HL-60 (cell line): Measurements from ENCODE around the gene ARL8A.

Source experiments
- DNase-seq, 2 experiments: peaks; one replicate each; pipeline ENCODE4 v3.0.0-alpha.2; 2010 to 2020; ENCODE audit warnings: low read depth in 1 of 2, low spot score in 1 of 2
- H3K27ac ChIP-seq: fragments of 250-450 bp; sonication (Bioruptor Pico); replicated peaks from 2 replicates; pipeline ENCODE4 v1.5.1; 2020; ENCODE audit warnings: mild to moderate bottlenecking, moderate library complexity
- H3K27me3 ChIP-seq: fragments of 250-450 bp; sonication (Bioruptor Pico); 2 replicates; pipeline ENCODE4 v1.5.1; 2021; ENCODE audit warnings: mild to moderate bottlenecking, moderate library complexity; ENCODE audit not compliant: insufficient read depth, poor library complexity, severe bottlenecking
- H3K4me3 ChIP-seq: replicated peaks from 2 replicates; pipeline ENCODE4 v1.5.1; 2011; ENCODE audit warnings: mild to moderate bottlenecking, control low read depth, low read length; ENCODE audit not compliant: insufficient read depth
- CTCF ChIP-seq: IDR thresholded peaks from one replicate; pipeline ENCODE4 v1.5.1; 2011; ENCODE audit warnings: low read length, control low read depth, inconsistent platforms; ENCODE audit not compliant: insufficient read depth
- GABPA ChIP-seq: IDR thresholded peaks from 2 replicates; pipeline ENCODE4 v1.6.1; 2012; ENCODE audit warnings: low read depth
- POLR2AphosphoS5 ChIP-seq: IDR thresholded peaks from 2 replicates; pipeline ENCODE4 v1.6.1; 2012; ENCODE audit warnings: low read depth
- REST ChIP-seq: IDR thresholded peaks from 2 replicates; pipeline ENCODE4 v1.6.1; 2012; ENCODE audit warnings: low read depth; ENCODE audit not compliant: insufficient replicate concordance
- SPI1 ChIP-seq: IDR thresholded peaks from 2 replicates; pipeline ENCODE4 v1.6.1; 2012; ENCODE audit warnings: low read depth, mild to moderate bottlenecking, borderline replicate concordance

ARL8A gene

GRCh38 chr1:202179828-202180750 lies 35.6 kb upstream of the ARL8A start:
- H3K27me3 ChIP-seq: no peaks in the 10 kb centered on the region
- H3K4me3 ChIP-seq: no peak overlapping the region
- H3K27ac ChIP-seq: no peak overlapping the region
- TF ChIP-seq SPI1 (no peak), GABPA (no peak), POLR2AphosphoS5 (no peak), CTCF (no peak), REST (no peak)
- no peak for DNase-seq

- Histone ChIP-seq H3K27ac (no peak overlapping the region), H3K4me3 (no peak overlapping the region), H3K27me3 (no peaks in the 10 kb centered on the region)
- DNase-seq: no peak
- no peak for TF ChIP-seq CTCF
- TF ChIP-seq GABPA: no peak
- no peak for TF ChIP-seq POLR2AphosphoS5
- no peak for TF ChIP-seq REST
- no peak for TF ChIP-seq SPI1
Measured at GRCh38 chr1:202176949-202177927, 32.7 kb upstream of the ARL8A start.

GRCh38 chr1:202173993-202174392 lies 29.5 kb upstream of the ARL8A start:
- TF ChIP-seq CTCF (no peak), GABPA (no peak), POLR2AphosphoS5 (no peak), SPI1 (no peak), REST (no peak)
- DNase-seq: no peak

More at GRCh38 chr1:202173993-202174392, 29.5 kb upstream of the ARL8A start:
- no peak overlapping the region for H3K4me3 ChIP-seq
- no peak overlapping the region for H3K27ac ChIP-seq
- H3K27me3 ChIP-seq: no peaks in the 10 kb centered on the region
